GM21526 (cell line): ENCODE results near the gene LSM5.
"Not testable (repeated sequence)": the region's sequence is repeated elsewhere in the genome, so short reads cannot be mapped to it uniquely, and the experiment has no call there.

Source experiments
- ATAC-seq: cut with Tn5 transposase; IDR thresholded peaks from one replicate; pipeline ENCODE4 v1.9.1; 2021; ENCODE audit warnings: moderate library complexity; ENCODE audit not compliant: unreplicated experiment, low FRiP score

Gene LSM5

GRCh38 chr7:32506266-32507054, 16.3 kb upstream of the LSM5 start:
- peak; percentile 60 for ATAC-seq

DNA sequence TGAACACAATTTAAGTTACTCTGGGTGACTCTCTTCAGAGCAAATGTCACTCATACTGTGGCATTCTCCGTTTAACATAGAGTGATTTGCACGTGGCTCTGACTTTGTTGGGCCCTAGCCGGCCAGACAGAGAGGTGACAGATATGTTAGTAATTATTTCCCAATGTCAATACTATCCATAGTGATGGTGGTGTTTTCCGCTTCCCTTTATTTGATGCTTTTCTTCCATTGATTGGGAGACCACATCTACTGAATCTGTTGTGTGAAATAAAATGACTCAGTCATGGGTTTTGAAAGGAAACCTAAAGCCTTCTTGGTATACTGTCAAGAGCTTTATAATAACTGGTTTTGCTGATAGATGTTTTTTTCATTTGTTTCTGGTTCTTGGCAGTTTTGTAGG, 12.5 kb upstream of the LSM5 start:
- no peak for ATAC-seq

DNA sequence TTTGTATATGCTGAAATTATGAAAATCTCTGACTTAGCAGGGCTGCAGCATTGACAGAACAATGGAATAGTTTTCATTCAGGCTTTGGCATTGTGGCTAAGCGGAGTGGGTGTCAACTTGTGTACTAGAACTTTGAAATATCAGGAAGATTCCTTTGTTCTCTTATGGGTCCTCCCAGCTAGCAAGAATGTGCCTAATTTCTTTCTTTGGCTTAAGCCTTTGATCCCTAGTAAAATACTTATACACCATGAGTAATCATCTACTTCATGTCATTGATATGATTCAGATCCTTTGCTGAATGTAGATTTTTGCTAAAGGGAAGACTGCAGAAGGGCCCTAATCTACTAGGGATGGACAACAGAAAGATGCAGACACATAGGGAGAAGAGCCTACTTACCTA, 11.3 kb upstream of the LSM5 start:
- ATAC-seq: no peak

DNA sequence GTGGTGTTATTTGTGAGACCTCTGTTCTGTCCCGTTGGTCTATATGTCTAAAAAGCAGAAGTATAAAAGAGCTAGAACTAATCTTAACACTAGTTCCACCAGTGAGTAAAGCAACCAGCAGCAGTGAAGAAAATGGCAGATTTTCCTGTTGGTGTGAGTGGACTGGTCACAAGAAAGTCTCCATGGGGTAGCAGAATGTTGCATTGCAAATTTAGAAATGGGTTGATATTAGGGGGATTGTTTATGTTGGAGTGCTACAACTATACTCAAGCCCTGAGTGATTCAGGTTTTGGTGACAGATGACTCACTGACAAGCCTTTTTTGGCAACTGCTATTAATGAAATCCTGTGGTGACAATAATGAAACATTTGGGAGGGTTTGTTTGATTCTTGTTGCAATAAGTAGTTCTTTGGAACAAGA, 10.8 kb upstream of the LSM5 start:
- peak; percentile 56 for ATAC-seq

DNA sequence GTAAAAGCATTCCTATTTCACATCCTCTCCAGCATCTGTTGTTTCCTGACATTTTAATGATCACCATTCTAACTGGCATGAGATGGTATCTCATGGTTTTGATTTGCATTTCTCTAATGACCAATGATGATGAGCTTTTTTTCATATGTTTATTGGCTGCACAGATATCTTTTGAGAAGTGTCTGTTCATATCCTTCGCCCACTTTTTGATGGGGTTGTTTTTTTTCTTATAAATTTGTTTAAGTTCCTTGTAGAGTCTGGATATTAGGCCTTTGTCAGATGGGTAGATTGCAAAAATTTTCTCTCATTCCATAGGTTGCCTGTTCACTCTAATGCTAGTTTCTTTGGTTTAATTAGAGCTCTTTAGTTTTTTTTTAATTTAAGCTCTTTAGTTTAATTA, 10.0 kb upstream of the LSM5 start:
- not testable (repeated sequence) for ATAC-seq

DNA sequence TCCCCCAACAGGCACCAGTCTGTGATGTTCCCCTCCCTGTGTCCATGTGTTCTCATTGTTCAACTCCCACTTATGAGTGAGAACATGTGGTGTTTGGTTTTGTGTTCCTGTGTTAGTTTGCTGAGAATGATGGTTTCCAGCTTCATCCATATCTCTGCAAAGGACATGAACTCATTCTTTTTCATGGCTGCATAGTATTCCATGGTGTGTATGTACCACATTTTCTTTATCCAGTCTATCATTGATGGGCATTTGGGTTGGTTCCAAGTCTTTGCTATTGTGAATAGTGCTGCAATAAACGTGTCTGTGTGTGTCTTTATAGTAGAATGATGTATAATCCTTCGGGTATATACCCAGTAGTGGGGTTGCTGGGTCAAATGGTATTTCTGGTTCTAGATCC, 9.6 kb upstream of the LSM5 start:
- not testable (repeated sequence) for ATAC-seq

- peak; percentile 7 for ATAC-seq
Observed at GRCh38 chr7:32496052-32496813, 6.1 kb upstream of the LSM5 start.

- peak; percentile 90 for ATAC-seq
Observed at GRCh38 chr7:32495298-32496051, 5.3 kb upstream of the LSM5 start, which contains the start of gene AVL9. AVL9 (plus strand) TSS chr7:32495489; CDS start chr7:32495710, 221 bp downstream.

DNA sequence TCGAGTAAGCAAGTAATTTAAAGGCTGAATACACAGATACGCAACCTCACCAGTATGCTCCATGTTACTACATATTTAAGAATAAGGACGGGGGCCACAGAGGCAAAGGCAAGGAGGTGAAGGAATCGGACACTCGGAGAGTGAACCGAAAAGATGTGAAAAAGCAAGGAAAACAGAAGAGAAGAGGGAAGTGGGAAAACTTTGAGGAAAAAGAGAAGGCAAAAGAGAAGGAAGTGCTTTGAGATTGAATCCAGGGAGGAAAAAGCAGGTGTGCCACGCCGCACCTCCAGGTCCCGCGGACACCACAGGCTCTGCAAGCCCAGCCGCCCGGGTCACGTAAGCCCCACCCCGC, 4.7 kb upstream of the LSM5 start:
- peak; percentile 7 for ATAC-seq

GRCh38 chr7:32489788-32490126, 423 bp downstream of the LSM5 start:
- ATAC-seq: no peak

DNA sequence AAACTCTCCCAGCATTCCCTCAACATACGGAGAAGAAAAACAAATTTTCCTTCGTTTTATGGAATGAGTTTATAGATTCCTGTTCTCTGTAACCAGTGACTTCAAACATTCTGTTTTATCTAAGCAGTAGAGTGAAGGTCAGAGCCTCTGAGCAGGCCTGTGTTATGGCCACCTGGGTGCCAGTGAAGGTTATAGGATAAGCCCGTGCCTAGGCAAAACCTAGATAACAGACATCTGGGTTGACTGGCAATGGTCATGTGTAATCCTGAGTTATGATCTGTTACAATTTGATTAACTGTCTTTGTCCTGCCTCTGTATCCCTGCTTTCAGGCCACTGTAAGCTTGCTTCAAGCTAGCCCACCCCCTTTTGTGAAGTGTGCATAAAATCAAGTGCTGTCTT, 8.3 kb downstream of the LSM5 start:
- ATAC-seq: no peak

GRCh38 chr7:32481176-32481575, 9.0 kb downstream of the LSM5 start:
- ATAC-seq: no peak

- ATAC-seq: no peak
Observed at GRCh38 chr7:32479574-32480200, 10.5 kb downstream of the LSM5 start.

DNA sequence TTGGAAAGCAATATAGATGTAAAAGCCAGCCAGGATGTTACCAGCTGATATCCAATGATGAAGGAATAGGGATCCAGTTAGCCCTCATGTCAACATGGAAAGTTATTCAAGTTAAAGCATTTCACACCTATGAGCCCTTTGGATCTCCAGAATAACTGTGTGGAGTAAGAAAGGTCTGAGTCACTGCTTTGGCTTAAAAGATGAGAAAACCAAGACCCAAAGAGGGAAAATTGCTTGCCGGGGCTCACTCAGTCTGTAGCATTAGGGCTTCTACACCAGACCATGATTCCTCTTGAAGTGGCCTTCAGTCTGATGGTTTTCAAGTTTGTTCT, 12.6 kb downstream of the LSM5 start:
- no peak for ATAC-seq

DNA sequence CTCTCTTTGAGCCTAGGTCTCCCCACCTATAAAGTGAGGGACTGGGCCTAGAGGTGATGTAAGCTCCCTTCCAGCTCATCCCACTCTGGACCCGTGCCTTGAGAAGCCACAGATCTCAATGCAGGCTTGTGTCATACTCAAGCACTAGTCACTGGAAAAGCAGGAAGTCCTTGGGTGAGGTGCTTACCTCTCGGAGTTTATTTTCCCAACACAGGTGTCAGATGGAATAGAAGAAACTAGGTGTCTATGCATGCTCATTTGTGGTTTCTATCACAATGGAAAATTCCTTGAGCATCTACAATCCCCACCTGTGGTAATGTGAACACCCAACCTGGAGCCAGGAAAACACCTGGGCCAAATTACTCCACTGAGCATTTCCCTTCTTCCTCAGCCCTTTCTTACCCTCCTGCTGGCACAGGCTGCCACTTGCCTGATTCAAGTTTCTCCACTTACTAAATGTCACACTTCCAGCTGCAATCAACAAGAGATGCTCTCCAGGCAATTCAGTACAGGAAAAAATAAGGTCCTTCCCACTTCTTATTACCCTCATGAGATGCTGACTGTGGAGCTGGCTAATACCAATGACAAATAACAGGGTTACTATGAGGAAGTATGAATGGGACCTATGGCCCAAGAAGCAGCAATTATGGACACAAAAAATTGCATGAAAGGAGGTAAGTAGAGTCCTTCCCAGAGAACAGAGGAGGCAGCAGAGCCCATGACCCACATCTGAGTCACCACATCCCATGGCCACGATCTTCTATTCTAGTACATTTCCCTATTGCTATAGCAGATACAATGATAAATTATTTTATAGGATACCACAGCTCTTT, 13.1 kb downstream of the LSM5 start:
- no peak for ATAC-seq

DNA sequence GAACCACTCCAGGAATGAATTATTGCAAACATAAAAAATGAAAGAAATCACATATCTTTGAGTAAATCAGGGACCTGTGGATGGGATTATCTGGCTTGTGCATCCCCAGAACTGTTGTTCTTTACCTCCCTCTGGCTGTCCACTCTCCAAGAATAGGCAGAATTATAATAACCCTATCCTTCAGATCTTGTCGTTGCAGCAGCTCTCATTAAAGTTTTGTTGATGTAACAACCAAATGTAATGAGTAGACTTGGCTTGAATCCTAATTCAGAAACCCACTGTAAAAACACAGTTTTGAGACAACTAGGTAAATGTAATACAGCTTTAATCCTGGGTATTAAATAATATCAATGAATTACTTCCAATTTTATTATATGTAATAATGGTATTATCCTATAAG, 16.2 kb downstream of the LSM5 start:
- ATAC-seq: no peak

- no peak for ATAC-seq
Observed at GRCh38 chr7:32472015-32472414, 18.2 kb downstream of the LSM5 start.

- ATAC-seq: no peak
Observed at GRCh38 chr7:32470871-32471270, 19.3 kb downstream of the LSM5 start.

DNA sequence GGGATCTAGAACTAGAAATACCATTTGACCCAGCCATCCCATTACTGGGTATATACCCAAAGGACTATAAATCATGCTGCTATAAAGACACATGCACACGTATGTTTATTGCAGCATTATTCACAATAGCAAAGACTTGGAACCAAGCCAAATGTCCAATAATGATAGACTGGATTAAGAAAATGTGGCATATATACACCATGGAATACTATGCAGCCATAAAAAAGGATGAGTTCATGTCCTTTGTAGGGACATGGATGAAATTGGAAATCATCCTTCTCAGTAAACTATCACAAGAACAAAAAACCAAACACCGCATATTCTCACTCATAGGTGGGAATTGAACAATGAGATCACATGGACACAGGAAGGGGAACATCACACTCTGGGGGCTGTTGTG, 20.2 kb downstream of the LSM5 start:
- ATAC-seq: not testable (repeated sequence)
